GM23338 (cell line): Measurements from ENCODE around the gene UBASH3B. TPM values are rescaled to one million over a fixed set of nuclear protein-coding genes. Genes with fewer than 3 reads are reported as not detected.

Source experiments
- ATAC-seq: fragments of 200-7000 bp; cut with Tn5 transposase; 3 replicates; pipeline ENCODE4 v1.9.1; 2020
- DNase-seq: peaks from one replicate; pipeline ENCODE4 v3.0.0-alpha.2; 2015; ENCODE audit warnings: low spot score
- H2AFZ ChIP-seq: fragments of 200-600 bp; sonication (generic); 2 replicates; pipeline ENCODE4 v1.8.0; 2016; ENCODE audit warnings: antibody characterized with exemption, mild to moderate bottlenecking, moderate library complexity
- H3F3A ChIP-seq: fragments of 200-600 bp; sonication (generic); replicated peaks from 2 replicates; pipeline ENCODE4 v1.8.0; 2017; ENCODE audit warnings: antibody characterized with exemption, mixed run types, low read depth
- H3K27ac ChIP-seq: fragments of 200-600 bp; sonication (generic); 2 replicates; pipeline ENCODE4 v1.6.1; 2016; ENCODE audit warnings: low read depth
- H3K27me3 ChIP-seq: fragments of 200-600 bp; sonication (generic); 2 replicates; pipeline ENCODE4 v1.8.0; 2016; ENCODE audit warnings: mild to moderate bottlenecking, mixed run types, moderate library complexity; ENCODE audit not compliant: insufficient read depth
- H3K36me3 ChIP-seq: fragments of 200-600 bp; sonication (generic); 2 replicates; pipeline ENCODE4 v1.8.0; 2016; ENCODE audit warnings: mild to moderate bottlenecking; ENCODE audit not compliant: insufficient read depth
- H3K4me1 ChIP-seq: fragments of 200-600 bp; sonication (generic); 2 replicates; pipeline ENCODE4 v1.8.0; 2016; ENCODE audit warnings: mild to moderate bottlenecking, moderate library complexity; ENCODE audit not compliant: insufficient read depth
- H3K4me2 ChIP-seq: fragments of 200-600 bp; sonication (generic); 2 replicates; pipeline ENCODE4 v1.7.1; 2017; ENCODE audit warnings: mixed run types
- H3K4me3 ChIP-seq: fragments of 200-600 bp; sonication (generic); 2 replicates; pipeline ENCODE4 v1.6.1; 2016; ENCODE audit warnings: mixed run types
- H3K79me2 ChIP-seq: fragments of 200-600 bp; sonication (generic); replicated peaks from 2 replicates; pipeline ENCODE4 v1.8.0; 2017; ENCODE audit warnings: mild to moderate bottlenecking; ENCODE audit not compliant: insufficient read depth
- H3K9me2 ChIP-seq: fragments of 200-600 bp; sonication (generic); 2 replicates; pipeline ENCODE4 v1.8.0; 2017; ENCODE audit not compliant: insufficient read depth
- H4K20me1 ChIP-seq: fragments of 200-600 bp; sonication (generic); replicated peaks from 2 replicates; pipeline ENCODE4 v1.8.0; 2017; ENCODE audit warnings: mild to moderate bottlenecking; ENCODE audit not compliant: insufficient read depth
- H3K27ac Mint-ChIP-seq: 2 replicates; pipeline ENCODE4 v1.8.0; 2020; ENCODE audit warnings: inconsistent platforms, mild to moderate bottlenecking, moderate library complexity, mixed read lengths
- H3K27me3 Mint-ChIP-seq: 3 replicates; pipeline ENCODE4 v1.8.0; 2022; ENCODE audit warnings: low read depth, mild to moderate bottlenecking, moderate library complexity, mixed read lengths, inconsistent platforms; ENCODE audit not compliant: insufficient read depth, poor library complexity
- H3K36me3 Mint-ChIP-seq: 3 replicates; pipeline ENCODE4 v1.8.0; 2021; ENCODE audit warnings: low read depth, mild to moderate bottlenecking, inconsistent platforms, moderate library complexity, mixed read lengths
- H3K4me1 Mint-ChIP-seq: 3 replicates; pipeline ENCODE4 v1.8.0; 2020; ENCODE audit warnings: mild to moderate bottlenecking, inconsistent platforms, mixed read lengths
- H3K4me3 Mint-ChIP-seq: 3 replicates; pipeline ENCODE4 v1.8.0; 2021; ENCODE audit warnings: moderate library complexity, mild to moderate bottlenecking, inconsistent platforms, mixed read lengths
- H3K9me3 Mint-ChIP-seq: 3 replicates; pipeline ENCODE4 v1.8.0; 2020; ENCODE audit warnings: moderate library complexity, mild to moderate bottlenecking, inconsistent platforms, mixed read lengths
- CREB1 ChIP-seq: fragments of 250-450 bp; sonication (Bioruptor Pico); IDR thresholded peaks from 2 replicates; pipeline ENCODE4 v1.5.0; 2020; ENCODE audit warnings: low read depth, mild to moderate bottlenecking, moderate library complexity
- EZH2 ChIP-seq: fragments of 200-600 bp; sonication (generic); IDR thresholded peaks from one replicate; pipeline ENCODE4 v1.8.0; 2017; ENCODE audit warnings: antibody characterized with exemption, mild to moderate bottlenecking, low read depth; ENCODE audit not compliant: unreplicated experiment
- EZH2phosphoT487 ChIP-seq: fragments of 200-600 bp; sonication (generic); IDR thresholded peaks from one replicate; pipeline ENCODE4 v1.8.1; 2018; ENCODE audit warnings: antibody characterized with exemption; ENCODE audit not compliant: unreplicated experiment
- JUNB ChIP-seq: IDR thresholded peaks from one replicate; pipeline ENCODE4 v1.6.1; 2016; ENCODE audit warnings: antibody characterized with exemption; ENCODE audit not compliant: unreplicated experiment
- NANOG ChIP-seq: IDR thresholded peaks from 2 replicates; pipeline ENCODE4 v1.6.1; 2016; ENCODE audit warnings: antibody characterized with exemption, borderline replicate concordance
- POLR2AphosphoS5 ChIP-seq: IDR thresholded peaks from 2 replicates; pipeline ENCODE4 v1.6.1; 2016; ENCODE audit warnings: antibody characterized with exemption, low read depth
- STAT1 ChIP-seq: IDR thresholded peaks from one replicate; pipeline ENCODE4 v1.6.1; 2016; ENCODE audit warnings: antibody characterized with exemption; ENCODE audit not compliant: unreplicated experiment
- ZNF114 ChIP-seq: fragments of 250-450 bp; sonication (Bioruptor Pico); IDR thresholded peaks from 2 replicates; pipeline ENCODE4 v1.5.0; 2020; ENCODE audit warnings: mild to moderate bottlenecking, moderate library complexity
- ZNF331 ChIP-seq: fragments of 250-450 bp; sonication (Bioruptor Pico); IDR thresholded peaks from 2 replicates; pipeline ENCODE4 v1.5.0; 2020; ENCODE audit warnings: low read depth, mild to moderate bottlenecking, moderate library complexity
- ZNF462 ChIP-seq: fragments of 250-450 bp; sonication (Bioruptor Pico); IDR thresholded peaks from 2 replicates; pipeline ENCODE4 v1.5.0; 2020; ENCODE audit warnings: mild to moderate bottlenecking, moderate library complexity
- polyA plus RNA-seq: library from polyadenylated mRNA; unstranded; fragments of >200 nt; fragmentation: Nextera tagmentation; extraction: Ambion mirVana; gene quantifications from 2 replicates; pipeline ENCODE4 v1.2.1, GENCODE V29; 2016
- total RNA-seq: library from RNA; depleted of rRNA; stranded (reverse); fragments of >200 nt; shearing (Covaris generic); gene quantifications from 2 replicates; pipeline ENCODE4 v1.2.3, GENCODE V29; 2014
- TF ChIP-seq, protein P1 (sequence below): IDR thresholded peaks from one replicate; pipeline ENCODE4 v1.6.1; 2018; ENCODE audit warnings: antibody characterized with exemption; ENCODE audit not compliant: unreplicated experiment

Gene UBASH3B
- total and polyA plus RNA-seq, 2 experiments from 2014 or later: 2.1 to 12.0 TPM

DNA sequence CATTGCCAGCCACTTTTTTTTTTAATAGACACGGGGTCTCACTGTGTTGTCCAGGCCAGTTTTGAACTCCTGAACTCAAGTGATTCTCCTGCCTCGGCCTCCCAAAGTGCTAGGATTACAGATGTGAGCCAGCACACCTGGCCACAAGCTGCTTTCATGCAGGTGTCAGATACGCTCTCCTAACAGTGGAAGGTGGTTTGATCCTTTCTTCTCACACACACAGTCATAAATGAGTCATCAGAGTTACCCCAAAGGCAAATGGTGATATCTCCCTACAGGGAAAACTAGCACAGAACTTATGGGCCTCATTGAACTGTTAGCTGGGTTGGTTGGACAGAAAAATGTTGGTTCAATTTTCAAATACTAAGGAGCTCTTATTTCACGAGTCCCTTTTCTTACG, 38.2 kb upstream of the UBASH3B start:
- no peak for ATAC-seq
- no peak overlapping the region for H3K4me2 ChIP-seq

GRCh38 chr11:122617926-122618325, 37.6 kb upstream of the UBASH3B start:
- no peak overlapping the region for H3K27ac Mint-ChIP-seq
- TF ChIP-seq POLR2AphosphoS5 (no peak), ZNF331 (CRISPR knock-in tag) (no peak), ZNF462 (CRISPR knock-in tag) (no peak), CREB1 (CRISPR knock-in tag) (no peak), NANOG (no peak), ZNF114 (CRISPR knock-in tag) (no peak), STAT1 (no peak), EZH2 (no peak), EZH2phosphoT487 (no peak)

More for the DNA sequence above, 38.2 kb upstream of the UBASH3B start:
- H3F3A ChIP-seq: no peaks in the 10 kb centered on the region
- no peak overlapping the region for H3K4me3 Mint-ChIP-seq
- no peak overlapping the region for H3K27ac ChIP-seq
- no peaks in the 10 kb centered on the region for H3K36me3 ChIP-seq
- no peak overlapping the region for H3K27ac Mint-ChIP-seq
- no peaks in the 10 kb centered on the region for H3K4me1 ChIP-seq
- H3K27me3 Mint-ChIP-seq: peaks cover 3% of the 10 kb centered on the region
- H3K27me3 ChIP-seq: no peaks in the 10 kb centered on the region
- no peak for DNase-seq
- no peaks in the 10 kb centered on the region for H4K20me1 ChIP-seq
- H3K9me2 ChIP-seq: no peaks in the 10 kb centered on the region; the same call in 1 of the 2 replicates
- H3K9me3 Mint-ChIP-seq: peaks cover 15% of the 10 kb centered on the region; the same call in 2 of the 3 replicates
- no peaks in the 10 kb centered on the region for H3K79me2 ChIP-seq
- no peak overlapping the region for H3K4me3 ChIP-seq
- TF ChIP-seq ZNF331 (CRISPR knock-in tag) (no peak), JUNB (no peak)
- TF ChIP-seq, protein P1, sequence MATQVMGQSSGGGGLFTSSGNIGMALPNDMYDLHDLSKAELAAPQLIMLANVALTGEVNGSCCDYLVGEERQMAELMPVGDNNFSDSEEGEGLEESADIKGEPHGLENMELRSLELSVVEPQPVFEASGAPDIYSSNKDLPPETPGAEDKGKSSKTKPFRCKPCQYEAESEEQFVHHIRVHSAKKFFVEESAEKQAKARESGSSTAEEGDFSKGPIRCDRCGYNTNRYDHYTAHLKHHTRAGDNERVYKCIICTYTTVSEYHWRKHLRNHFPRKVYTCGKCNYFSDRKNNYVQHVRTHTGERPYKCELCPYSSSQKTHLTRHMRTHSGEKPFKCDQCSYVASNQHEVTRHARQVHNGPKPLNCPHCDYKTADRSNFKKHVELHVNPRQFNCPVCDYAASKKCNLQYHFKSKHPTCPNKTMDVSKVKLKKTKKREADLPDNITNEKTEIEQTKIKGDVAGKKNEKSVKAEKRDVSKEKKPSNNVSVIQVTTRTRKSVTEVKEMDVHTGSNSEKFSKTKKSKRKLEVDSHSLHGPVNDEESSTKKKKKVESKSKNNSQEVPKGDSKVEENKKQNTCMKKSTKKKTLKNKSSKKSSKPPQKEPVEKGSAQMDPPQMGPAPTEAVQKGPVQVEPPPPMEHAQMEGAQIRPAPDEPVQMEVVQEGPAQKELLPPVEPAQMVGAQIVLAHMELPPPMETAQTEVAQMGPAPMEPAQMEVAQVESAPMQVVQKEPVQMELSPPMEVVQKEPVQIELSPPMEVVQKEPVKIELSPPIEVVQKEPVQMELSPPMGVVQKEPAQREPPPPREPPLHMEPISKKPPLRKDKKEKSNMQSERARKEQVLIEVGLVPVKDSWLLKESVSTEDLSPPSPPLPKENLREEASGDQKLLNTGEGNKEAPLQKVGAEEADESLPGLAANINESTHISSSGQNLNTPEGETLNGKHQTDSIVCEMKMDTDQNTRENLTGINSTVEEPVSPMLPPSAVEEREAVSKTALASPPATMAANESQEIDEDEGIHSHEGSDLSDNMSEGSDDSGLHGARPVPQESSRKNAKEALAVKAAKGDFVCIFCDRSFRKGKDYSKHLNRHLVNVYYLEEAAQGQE: no peak
- H3K36me3 Mint-ChIP-seq: no peaks in the 10 kb centered on the region
- no peak overlapping the region for H2AFZ ChIP-seq
- no peaks in the 10 kb centered on the region; the same call in 2 of the 3 replicates for H3K4me1 Mint-ChIP-seq

More at GRCh38 chr11:122617926-122618325, 37.6 kb upstream of the UBASH3B start:
- Histone ChIP-seq H3K27me3 (no peaks in the 10 kb centered on the region), H3F3A (no peaks in the 10 kb centered on the region), H3K27ac (no peak overlapping the region), H3K4me1 (no peaks in the 10 kb centered on the region), H3K4me2 (no peak overlapping the region), H3K4me3 (no peak overlapping the region), H3K9me2 (no peaks in the 10 kb centered on the region; the same call in 1 of the 2 replicates), H3K36me3 (no peaks in the 10 kb centered on the region), H2AFZ (no peak overlapping the region), H3K79me2 (no peaks in the 10 kb centered on the region), H4K20me1 (no peaks in the 10 kb centered on the region)
- Mint-ChIP-seq H3K4me1 (no peaks in the 10 kb centered on the region; the same call in 2 of the 3 replicates), H3K36me3 (no peaks in the 10 kb centered on the region), H3K4me3 (no peak overlapping the region), H3K9me3 (peaks cover 15% of the 10 kb centered on the region; the same call in 2 of the 3 replicates), H3K27me3 (peaks cover 3% of the 10 kb centered on the region)
- ATAC-seq (no peak), DNase-seq (no peak)
